Measurements from ENCODE around the gene FILIP1L.

The FILIP1L gene

GRCh38 chr3:99833617-99834205 is 280.6 kb downstream of the FILIP1L start:
- DNase-seq = no peak

DNA sequence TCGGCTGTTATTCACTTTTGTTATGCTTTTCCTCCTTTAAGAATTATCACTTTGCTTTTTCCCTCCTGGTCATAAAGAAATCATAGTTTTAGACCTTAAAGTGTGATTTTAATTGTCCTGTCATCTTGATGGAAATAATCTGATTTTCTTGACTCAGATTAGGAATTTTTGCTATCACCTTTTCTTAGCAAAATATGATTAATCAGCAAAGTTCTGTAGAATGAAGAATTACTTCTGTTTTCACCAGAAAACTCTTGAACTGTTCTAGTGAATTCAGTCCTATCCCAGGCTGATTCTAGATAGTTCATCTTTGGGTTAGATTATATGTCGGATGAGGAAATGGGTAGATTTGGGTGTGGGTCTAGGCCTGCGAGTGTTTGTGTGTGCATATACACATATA is 284.5 kb downstream of the FILIP1L start:
- no peak for DNase-seq

DNA sequence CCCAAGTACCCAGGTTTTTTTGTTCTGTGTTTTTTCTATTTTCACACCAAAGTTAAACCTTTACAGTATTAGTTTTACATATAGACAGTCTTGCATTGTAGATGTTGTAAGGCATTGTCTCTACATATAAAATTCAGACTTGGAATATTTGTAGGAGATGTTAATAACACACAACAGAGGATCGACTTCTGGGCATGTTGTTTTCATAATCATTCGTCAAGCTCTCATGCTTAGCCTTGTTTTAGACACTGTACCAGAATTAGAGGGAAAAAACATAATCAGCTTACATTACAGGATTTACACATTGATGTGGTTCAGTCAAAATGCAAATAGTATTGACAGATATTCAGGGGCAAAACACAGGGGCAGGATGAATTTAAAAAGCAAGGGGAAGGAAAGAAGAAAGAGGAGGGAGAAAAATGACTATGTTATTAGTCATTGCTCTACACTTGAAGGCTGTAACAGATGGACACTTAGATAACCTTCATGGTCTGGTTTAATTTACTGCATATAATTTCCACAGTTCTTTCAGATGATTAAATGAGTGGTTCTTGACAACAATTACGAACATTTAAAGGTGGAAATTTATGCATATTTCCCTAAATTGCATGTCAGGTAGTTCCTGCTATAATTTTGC is 289.2 kb downstream of the FILIP1L start:
- DNase-seq = no peak

GRCh38 chr3:99823723-99824711 is 290.3 kb downstream of the FILIP1L start:
- DNase-seq = no peak

DNA sequence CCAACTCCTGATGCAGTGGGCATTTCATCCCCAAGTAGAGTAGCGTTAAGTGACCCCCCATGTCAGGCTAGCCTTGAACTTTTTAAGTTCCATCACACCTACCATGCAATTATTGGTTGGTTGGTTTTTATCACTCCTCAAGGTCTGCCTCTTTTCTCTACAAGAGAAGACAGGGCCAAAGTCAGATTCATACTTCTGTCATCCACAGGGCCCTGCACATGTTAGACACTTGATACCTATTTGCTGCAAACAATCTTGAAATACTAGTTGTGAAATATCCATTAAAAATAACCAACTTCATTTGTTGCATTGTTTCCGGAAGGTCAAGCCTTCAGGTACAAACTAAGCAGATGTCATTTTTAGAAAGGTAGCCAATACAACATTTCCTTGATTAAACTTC is 295.5 kb downstream of the FILIP1L start:
- no peak for DNase-seq

DNA sequence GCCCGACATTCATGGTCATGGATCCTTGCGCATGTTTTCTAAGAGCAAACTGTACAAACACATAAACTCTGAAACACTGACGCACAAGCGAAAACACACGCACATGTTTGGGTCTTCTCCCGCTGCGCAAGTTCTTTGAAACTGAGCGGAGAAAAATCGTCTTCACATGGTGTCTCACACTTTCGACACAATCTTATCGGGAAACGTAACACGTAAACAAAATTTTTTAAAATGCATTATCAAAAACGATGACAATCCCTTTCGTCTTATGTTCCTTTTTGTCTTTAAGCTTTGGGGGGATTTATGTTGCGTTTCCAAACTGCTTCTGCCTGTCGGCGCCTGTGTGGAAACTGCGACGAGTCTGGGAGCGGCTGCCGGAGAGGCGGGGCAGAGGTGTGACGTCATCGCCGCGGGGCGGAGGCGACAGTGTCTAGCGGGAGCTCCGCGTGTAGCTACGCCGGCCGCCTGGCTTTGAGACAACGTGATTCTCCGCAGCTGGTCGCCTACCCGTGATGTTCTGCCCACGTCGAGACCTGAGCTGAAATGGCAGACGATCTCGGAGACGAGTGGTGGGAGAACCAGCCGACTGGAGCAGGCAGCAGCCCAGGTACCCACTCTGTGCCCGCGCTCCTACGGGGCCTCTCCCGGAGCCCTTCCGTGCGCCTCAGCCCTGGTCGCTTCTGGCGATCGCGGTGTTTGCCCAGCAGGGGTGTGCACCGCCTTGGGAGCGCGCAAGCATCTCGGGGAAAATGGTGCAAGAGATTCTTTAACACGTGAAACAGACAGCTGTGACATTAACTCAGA is 296.7 kb downstream of the FILIP1L start, which contains the start of gene CMSS1:
CMSS1 (plus strand) TSS at position 426 of the 804 bp plus-strand sequence.
- DNase-seq = peak; percentile 98

DNA sequence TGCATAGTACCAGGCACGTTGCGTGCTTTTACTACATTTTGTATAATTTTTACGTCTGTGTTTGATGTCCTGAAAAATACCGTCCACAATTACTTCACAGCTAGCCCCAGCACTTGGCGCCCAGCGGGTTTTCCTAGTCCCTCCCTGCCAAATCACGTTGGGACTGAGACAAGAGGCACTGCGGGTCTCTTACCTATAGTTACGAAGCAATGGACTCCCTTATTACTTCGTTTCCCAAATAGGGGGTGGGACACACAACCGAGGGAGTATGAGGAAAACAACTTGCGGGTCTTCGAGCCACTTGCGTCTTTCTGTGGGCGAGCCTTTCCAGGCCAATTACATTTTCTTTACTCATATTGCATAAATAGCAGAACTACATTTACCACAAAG is 297.3 kb downstream of the FILIP1L start:
- DNase-seq = no peak

DNA sequence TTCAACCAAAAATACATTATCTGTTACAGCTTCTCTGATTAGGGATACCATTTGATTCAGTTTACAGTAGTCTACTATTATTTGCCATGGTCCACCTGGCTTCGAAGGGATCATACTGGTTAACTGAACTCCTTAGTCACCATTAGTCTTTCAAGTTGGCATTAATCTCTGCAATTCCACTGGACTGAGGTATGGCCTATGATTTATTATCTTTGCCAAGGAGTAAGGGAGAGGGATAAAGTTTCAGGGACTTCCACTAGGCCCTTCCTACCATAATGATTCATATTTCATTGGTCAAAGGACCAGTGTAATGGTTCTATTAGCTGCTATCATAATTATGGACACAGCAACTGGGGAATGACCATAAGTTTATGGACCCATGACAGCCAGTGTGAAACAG is 303.9 kb downstream of the FILIP1L start:
- DNase-seq = no peak

- no peak for DNase-seq
These were observed 304.7 kb downstream of the FILIP1L start for GRCh38 chr3:99809565-99809964.

DNA sequence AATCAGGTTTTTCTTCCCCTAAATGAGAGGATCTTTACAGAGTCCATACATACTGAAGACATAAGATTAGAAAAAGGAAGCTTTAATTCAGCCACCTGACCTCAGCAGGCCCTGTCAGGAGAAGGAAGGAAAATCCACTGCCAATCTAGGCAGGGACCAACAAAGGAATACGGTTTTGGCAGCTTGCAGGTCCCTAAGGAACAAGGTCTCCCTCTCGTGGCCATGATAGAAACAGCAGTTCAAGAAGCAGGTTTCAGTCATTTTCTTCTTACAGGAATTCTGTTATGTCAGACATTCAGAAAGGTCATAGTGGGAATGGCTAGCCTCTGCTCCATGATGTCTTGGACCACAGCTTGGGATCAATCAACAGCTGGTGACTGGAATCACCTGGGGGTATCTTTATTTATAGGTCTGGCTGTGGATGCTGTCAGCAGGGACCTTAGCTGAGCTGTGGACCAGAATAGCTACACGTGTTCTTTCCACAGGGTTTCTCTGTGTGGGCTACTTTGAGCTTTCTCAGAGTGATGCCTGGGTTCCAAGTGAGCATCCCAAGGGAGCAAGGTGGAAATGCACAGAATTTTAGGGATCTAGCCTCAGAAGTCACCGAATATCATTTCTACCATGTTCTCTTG is 306.0 kb downstream of the FILIP1L start:
- no peak for DNase-seq

- no peak for DNase-seq
These were observed 309.1 kb downstream of the FILIP1L start for GRCh38 chr3:99805160-99805559.

DNA sequence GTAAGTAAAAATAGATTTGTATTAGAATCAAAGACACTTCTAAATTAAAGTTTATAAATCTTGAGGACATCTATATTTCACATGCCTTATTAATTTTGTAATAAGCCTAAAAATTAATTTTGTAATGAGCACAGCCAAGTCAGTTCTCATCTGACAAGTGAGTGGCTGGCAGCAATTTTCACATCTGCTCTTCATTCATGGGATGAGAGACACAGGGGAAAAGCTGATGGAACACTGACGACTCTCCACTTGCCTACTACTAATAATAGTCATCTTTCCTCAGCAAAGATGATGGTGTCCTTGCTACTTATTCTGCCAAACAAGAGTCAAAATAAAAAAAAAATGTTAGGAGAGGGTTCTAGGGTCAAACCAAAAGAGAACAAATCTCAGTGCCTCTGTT is 311.0 kb downstream of the FILIP1L start:
- no peak for DNase-seq

GRCh38 chr3:99799422-99799821 is 314.9 kb downstream of the FILIP1L start:
- DNase-seq = no peak

- no peak for DNase-seq
These were observed 318.7 kb downstream of the FILIP1L start for GRCh38 chr3:99795573-99795972.

- DNase-seq = no peak
These were observed 319.8 kb downstream of the FILIP1L start for GRCh38 chr3:99794485-99794884.

DNA sequence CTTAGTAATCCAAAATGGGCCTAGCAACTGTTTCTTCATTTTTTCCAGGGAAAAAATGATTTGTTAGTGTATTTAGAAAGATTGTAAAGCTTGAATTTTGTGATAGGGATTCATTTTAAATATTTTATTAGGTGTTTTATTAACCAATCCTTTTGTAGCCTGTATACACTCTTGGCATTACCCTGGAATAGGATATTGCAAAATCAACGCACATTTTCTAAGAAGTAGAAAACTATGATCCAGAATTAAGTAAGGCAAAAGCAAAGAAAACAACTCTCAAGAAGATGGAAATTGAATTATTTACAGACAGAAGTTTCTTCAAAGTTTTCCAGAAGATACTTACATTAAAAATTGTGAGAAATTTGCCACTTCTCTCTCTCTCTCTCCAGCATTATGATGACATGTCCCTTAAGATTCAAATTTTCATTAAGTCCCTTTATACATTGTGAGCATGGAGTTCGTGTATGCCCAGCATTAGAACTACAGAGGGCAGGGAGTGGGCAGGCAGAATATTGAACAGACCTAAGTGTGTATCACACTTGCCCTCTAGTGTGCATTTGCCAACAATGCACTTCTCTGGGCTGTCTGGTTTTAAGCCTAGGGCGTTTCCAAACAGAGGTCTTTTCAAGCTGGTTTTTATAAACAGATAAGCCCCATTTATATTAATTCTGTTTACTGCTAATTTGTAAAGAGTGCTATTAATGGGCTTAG is 325.1 kb downstream of the FILIP1L start:
- no peak for DNase-seq

Measured in activated naive CD4-positive, alpha-beta T cell treated with anti-CD3 and anti-CD28 coated beads, Interleukin-2, amount 50 U/mL, for 16 hours (primary cell).